ENCODE measurements around the gene CARNS1. TPM values are rescaled to one million over a fixed set of nuclear protein-coding genes. Genes with fewer than 3 reads are reported as not detected.

Gene CARNS1
- total and polyA plus RNA-seq, 3 donors from 2014 or later = 0.74 to 1.6 (median 1.3) TPM

DNA sequence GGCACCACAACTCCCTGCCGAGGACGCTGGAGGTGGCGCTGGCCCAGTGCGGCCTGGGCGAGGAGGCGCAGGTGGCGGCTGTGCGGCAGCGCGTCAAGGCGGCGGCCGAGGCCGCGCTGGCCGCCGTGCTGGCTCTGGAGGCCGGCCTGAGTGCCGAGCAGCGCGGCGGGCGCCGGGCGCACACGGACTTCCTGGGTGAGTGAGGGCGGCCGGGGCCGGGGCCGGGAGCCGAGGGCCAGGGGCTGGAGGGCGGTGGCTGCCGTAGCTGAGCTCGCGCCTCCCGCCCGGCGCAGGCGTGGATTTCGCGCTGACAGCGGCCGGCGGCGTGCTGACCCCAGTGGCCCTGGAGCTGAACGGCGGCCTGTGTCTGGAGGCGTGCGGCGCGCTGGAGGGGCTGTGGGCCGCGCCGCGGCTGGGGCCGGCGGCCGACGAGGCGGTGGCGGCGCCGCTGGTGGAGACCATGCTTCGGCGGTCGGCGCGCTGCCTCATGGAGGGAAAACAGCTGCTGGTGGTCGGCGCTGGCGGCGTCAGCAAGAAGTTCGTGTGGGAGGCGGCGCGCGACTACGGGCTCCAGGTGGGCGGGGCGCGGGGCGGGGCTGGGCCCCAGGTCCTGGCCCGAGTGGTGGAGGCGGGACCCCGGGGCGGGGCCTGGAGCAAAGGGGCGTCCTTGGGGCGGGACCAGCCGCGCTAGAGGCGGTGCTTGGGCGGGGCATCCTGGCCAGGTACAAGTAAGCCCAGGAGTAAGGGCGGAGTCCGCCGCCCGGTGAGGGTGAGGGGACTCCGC is 5.4 kb downstream of the CARNS1 start:
- 1% methylated on average over 14 to 63 of the region's 97 CpGs for WGBS, 2 donors
- DNase-seq = peak; percentile 98
- Histone ChIP-seq H3K4me3 (peak overlapping the region; percentile 27 to 63), H3K4me1 (peaks cover 8% of the 10 kb centered on the region), H3K27me3 (no peaks in the 10 kb centered on the region), H3K27ac (peak overlapping the region in 1 of 2 donors; percentile 83), H3K36me3 (ENCODE audit: low read depth, missing control alignments) (no peaks in the 10 kb centered on the region), H3K9me3 (no peaks in the 10 kb centered on the region)
- intact Hi-C loops (cut with DNase I; ENCODE audit: low total_unique reads) = no loop called here
- TF ChIP-seq, protein P1, sequence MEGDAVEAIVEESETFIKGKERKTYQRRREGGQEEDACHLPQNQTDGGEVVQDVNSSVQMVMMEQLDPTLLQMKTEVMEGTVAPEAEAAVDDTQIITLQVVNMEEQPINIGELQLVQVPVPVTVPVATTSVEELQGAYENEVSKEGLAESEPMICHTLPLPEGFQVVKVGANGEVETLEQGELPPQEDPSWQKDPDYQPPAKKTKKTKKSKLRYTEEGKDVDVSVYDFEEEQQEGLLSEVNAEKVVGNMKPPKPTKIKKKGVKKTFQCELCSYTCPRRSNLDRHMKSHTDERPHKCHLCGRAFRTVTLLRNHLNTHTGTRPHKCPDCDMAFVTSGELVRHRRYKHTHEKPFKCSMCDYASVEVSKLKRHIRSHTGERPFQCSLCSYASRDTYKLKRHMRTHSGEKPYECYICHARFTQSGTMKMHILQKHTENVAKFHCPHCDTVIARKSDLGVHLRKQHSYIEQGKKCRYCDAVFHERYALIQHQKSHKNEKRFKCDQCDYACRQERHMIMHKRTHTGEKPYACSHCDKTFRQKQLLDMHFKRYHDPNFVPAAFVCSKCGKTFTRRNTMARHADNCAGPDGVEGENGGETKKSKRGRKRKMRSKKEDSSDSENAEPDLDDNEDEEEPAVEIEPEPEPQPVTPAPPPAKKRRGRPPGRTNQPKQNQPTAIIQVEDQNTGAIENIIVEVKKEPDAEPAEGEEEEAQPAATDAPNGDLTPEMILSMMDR (IDR thresholded peaks at IDR 0.05) = no peak
- no peak for TF ChIP-seq POLR2A (IDR thresholded peaks at IDR 0.05)

DNA sequence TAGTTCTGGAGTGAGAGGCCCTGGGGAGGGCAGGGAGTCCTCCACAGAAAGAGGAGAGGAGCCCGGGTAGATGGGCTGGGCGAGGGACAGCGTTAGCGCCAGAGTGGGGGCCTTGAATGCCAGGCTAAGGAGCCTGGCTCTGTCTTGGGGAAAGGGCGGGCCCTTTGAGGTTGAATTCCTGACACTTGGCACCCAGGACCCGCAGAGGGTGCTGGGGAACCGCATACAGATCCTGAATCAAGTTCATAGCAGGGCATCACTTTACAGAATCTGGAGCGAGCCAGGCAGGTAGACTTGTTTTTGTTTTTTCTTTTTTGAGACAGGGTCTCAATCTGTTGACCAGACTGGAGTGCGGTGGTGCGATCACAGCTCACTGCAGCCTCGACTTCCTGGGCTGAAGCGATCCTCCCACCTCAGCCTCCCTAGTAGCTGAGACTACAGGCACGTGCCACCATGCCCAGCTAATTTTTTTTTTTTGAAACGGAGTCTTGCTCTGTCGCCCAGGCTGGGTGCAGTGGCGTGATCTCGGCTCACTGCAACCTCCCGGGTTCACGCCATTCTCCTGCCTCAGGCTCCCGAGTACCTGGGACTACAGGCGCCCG is 6.1 kb downstream of the CARNS1 start:
- intact Hi-C loops (cut with DNase I; ENCODE audit: low total_unique reads) = no loop called here
- peak overlapping the region; percentile 27 to 63 for H3K4me3 ChIP-seq
- DNase-seq = no peak
- H3K9me3 ChIP-seq = no peaks in the 10 kb centered on the region
- WGBS, 2 donors = 60 to 70% methylated on average over 22 of the region's 22 CpGs
- H3K36me3 ChIP-seq (ENCODE audit: low read depth, missing control alignments) = no peaks in the 10 kb centered on the region
- no peaks in the 10 kb centered on the region for H3K27me3 ChIP-seq
- peaks cover 8% of the 10 kb centered on the region for H3K4me1 ChIP-seq
- TF ChIP-seq, protein P1 (IDR thresholded peaks at IDR 0.05) = no peak
- TF ChIP-seq POLR2A (IDR thresholded peaks at IDR 0.05) = no peak
- H3K27ac ChIP-seq = peak overlapping the region in 1 of 2 donors; percentile 83

DNA sequence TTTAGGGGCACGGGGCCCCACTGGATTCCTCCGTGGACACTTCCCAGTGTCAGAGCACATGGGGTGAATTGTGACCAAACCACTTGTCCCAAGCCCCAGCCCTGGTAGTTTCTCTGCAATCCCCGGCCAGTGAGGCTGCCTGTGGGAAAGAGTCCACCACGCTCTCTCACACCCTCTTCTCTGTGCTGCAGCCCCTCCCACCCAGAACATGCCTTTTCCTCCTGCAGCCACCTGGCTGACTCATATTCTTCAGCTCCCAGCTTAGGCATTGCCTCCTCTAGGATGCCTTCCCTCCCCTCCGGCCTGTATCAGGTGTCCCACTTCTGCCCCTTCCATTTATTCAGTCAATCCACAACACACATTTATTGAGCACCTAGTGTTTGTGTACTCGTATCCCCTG is 7.4 kb downstream of the CARNS1 start:
- no peak for DNase-seq
- peaks cover 11% of the 10 kb centered on the region for H3K4me1 ChIP-seq

DNA sequence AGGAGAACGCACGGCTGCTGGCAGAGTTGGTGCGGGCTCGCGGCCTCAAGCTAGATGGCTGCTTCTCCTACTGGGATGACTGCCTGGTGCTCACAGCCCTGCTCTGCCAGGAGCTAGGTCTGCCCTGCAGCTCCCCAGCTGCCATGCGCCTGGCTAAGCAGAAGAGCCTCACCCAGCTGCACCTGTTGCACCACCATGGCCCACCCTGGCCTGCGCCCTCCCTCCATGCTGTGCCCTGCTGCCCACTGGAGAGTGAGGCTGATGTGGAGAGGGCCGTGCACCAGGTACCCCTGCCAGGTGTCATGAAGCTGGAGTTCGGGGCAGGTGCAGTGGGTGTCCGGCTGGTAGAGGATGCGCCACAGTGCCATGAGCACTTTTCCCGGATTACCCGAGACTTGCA is 8.0 kb downstream of the CARNS1 start:
- no peak for DNase-seq
- whole genome bisulfite sequencing, 2 donors = 90 to 96% methylated on average over 2 to 13 of the region's 13 CpGs
- no peak for TF ChIP-seq POLR2A (IDR thresholded peaks at IDR 0.05)
- TF ChIP-seq, protein P1 (IDR thresholded peaks at IDR 0.05) = no peak
- Histone ChIP-seq H3K9me3 (no peaks in the 10 kb centered on the region), H3K27ac (no peak overlapping the region), H3K4me3 (no peak overlapping the region), H3K36me3 (ENCODE audit: low read depth, missing control alignments) (no peaks in the 10 kb centered on the region), H3K4me1 (peaks cover 11% of the 10 kb centered on the region), H3K27me3 (no peaks in the 10 kb centered on the region)
- intact Hi-C loops (cut with DNase I; ENCODE audit: low total_unique reads) = no loop called here

More for the DNA sequence above, 7.4 kb downstream of the CARNS1 start:
- TF ChIP-seq, protein P1 (IDR thresholded peaks at IDR 0.05) = no peak
- Histone ChIP-seq H3K9me3 (no peaks in the 10 kb centered on the region), H3K27me3 (no peaks in the 10 kb centered on the region), H3K4me3 (no peak overlapping the region), H3K27ac (no peak overlapping the region), H3K36me3 (ENCODE audit: low read depth, missing control alignments) (no peaks in the 10 kb centered on the region)
- WGBS, 2 donors = 72 to 73% methylated on average over 6 of the region's 6 CpGs
- intact Hi-C loops (cut with DNase I; ENCODE audit: low total_unique reads) = no loop called here

All from testis (tissue), 3 donors.